ENCODE results near the gene HKDC1. TPM values are rescaled to one million over a fixed set of nuclear protein-coding genes. Genes with fewer than 3 reads are reported as not detected.
"Not testable (repeated sequence)": the region's sequence is repeated elsewhere in the genome, so short reads cannot be mapped to it uniquely, and the experiment has no call there.

HKDC1 gene
- total RNA-seq, 1 experiment from 2014 or later: 0.50 TPM

DNA sequence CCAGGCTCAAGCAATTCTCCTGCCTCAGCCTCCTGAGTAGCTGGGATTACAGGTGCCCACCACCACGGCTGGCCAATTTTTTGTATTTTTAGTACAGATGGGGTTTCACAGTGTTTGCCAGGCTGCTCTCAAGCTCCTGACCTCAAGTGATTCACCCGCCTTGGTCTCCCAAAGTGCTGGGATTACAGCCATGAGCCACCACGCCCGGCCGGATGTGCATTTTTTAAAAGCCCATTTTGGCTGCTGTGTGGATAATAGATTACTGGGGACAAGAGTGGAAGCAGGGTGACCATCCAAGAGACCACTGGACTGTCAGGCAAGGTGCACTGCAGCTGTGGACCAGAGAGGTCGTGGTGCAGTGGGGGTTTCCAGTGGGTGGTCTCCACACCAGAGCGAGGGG, 21.4 kb downstream of the HKDC1 start:
- peak in 1 of 2 experiments; percentile 19 for DNase-seq (ENCODE audit: low read depth in 1 of 2, low spot score in 2 of 2)

DNA sequence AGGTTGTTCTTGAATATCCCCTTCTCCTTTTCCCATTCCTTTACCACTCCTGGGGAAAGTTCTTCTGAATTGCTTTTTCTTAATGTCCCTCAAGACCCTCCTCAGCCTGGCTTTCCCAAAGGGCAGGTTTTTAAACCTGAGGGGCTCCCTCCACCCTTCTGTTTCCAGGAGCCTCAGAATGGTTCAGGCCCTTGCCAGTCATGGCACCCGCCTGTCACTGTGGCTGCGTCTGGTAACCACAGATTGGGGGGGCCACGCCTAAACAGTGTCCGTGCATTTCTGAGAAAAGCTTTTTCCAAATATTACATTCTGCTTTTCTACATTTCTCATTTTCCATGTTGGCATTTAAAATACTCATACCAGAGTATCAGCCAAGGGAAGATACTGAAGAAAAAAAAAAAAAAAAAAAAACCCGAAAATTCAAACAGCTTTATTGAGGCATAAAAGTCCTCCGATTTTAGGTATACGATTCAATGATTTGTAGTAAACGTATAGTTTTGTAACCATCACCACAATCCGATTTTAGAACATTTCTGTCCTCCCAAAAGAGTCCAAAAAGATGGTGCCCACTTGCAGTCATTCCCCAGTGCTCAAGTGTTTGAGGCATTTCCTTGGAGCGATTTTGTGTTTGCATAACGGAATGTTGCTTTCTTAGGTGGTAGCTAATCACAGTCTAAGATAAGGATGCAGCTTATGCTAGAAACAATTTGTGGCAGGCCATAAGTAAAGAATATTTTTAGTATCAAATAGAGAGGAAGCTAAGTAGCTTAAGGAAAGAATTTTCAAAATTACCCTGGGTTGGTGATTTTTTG, 22.1 kb downstream of the HKDC1 start:
- Histone ChIP-seq H3K27me3 (replicated peaks) (no peaks in the 10 kb centered on the region), H3K27ac (no peak overlapping the region), H3K4me1 (replicated peaks) (peaks cover 17% of the 10 kb centered on the region), H3K4me3 (no peak overlapping the region), H3K9me3 (replicated peaks) (no peaks in the 10 kb centered on the region), H3K36me3 (no peaks in the 10 kb centered on the region)
- DNase-seq (ENCODE audit: low read depth in 1 of 2, low spot score in 2 of 2): no peak

More for the DNA sequence above, 21.4 kb downstream of the HKDC1 start:
- no peaks in the 10 kb centered on the region for H3K36me3 ChIP-seq
- H3K9me3 ChIP-seq (replicated peaks): no peaks in the 10 kb centered on the region
- no peak overlapping the region for H3K4me3 ChIP-seq
- no peaks in the 10 kb centered on the region for H3K27me3 ChIP-seq (replicated peaks)
- H3K27ac ChIP-seq: no peak overlapping the region
- H3K4me1 ChIP-seq (replicated peaks): peaks cover 17% of the 10 kb centered on the region

- H3K27ac ChIP-seq: no peak overlapping the region
- no peak overlapping the region for H3K4me3 ChIP-seq
- no peaks in the 10 kb centered on the region for H3K27me3 ChIP-seq (replicated peaks)
- DNase-seq (ENCODE audit: low read depth in 1 of 2, low spot score in 2 of 2): no peak
- no peaks in the 10 kb centered on the region for H3K36me3 ChIP-seq
- peaks cover 15% of the 10 kb centered on the region for H3K4me1 ChIP-seq (replicated peaks)
- no peaks in the 10 kb centered on the region for H3K9me3 ChIP-seq (replicated peaks)
These were observed 22.7 kb downstream of the HKDC1 start for GRCh38 chr10:69242852-69243212.

GRCh38 chr10:69243817-69244216, 23.7 kb downstream of the HKDC1 start:
- H3K9me3 ChIP-seq (replicated peaks): no peaks in the 10 kb centered on the region
- no peaks in the 10 kb centered on the region for H3K36me3 ChIP-seq
- no peaks in the 10 kb centered on the region for H3K27me3 ChIP-seq (replicated peaks)
- H3K27ac ChIP-seq: no peak overlapping the region
- peaks cover 15% of the 10 kb centered on the region for H3K4me1 ChIP-seq (replicated peaks)
- no peak overlapping the region for H3K4me3 ChIP-seq
- no peak for DNase-seq (ENCODE audit: low read depth in 1 of 2, low spot score in 2 of 2)

GRCh38 chr10:69246036-69246435, 25.9 kb downstream of the HKDC1 start:
- H3K9me3 ChIP-seq (replicated peaks): no peaks in the 10 kb centered on the region

DNA sequence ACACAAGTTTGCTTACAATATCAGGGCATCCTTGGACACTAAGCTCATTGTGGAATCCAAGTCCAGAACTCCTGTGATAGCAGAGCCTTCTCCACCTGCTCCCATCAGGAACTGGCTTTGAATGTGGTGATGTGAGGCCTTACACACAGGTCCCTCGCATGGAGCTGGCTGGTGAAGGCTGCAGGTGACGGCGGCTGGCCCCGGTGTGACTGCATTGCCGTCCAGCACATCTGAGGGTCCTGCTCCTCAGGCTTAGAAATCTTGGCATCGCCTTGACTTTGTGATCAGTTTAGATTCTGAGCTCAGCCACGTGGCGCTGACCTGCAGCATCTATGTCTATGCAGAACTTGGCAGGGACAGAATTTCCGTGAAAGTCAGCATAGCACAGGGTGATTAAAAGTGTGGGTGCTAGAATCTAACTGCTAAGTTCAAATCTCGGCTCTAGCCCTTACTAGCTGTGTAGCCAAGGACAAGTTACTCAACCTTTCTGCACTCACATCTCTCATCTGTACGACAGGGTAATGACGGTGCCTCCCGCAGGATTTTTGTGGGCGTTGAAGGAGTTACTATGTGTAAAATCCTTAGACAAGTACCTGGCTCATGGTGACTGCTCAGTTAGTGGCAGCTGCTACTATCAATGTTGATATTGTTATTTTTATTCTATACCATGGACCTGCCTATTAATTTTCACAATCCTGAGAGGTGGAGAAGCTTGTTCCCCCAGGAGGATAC, 26.6 kb downstream of the HKDC1 start:
- Histone ChIP-seq H3K9me3 (replicated peaks) (no peaks in the 10 kb centered on the region), H3K36me3 (no peaks in the 10 kb centered on the region), H3K27me3 (replicated peaks) (no peaks in the 10 kb centered on the region), H3K4me1 (replicated peaks) (peaks cover 3% of the 10 kb centered on the region), H3K4me3 (no peak overlapping the region), H3K27ac (no peak overlapping the region)
- no peak for DNase-seq (ENCODE audit: low read depth in 1 of 2, low spot score in 2 of 2)

More at GRCh38 chr10:69246036-69246435, 25.9 kb downstream of the HKDC1 start:
- no peak for DNase-seq (ENCODE audit: low read depth in 1 of 2, low spot score in 2 of 2)
- Histone ChIP-seq H3K4me1 (replicated peaks) (peaks cover 10% of the 10 kb centered on the region), H3K36me3 (no peaks in the 10 kb centered on the region), H3K27ac (no peak overlapping the region), H3K4me3 (no peak overlapping the region), H3K27me3 (replicated peaks) (no peaks in the 10 kb centered on the region)

DNA sequence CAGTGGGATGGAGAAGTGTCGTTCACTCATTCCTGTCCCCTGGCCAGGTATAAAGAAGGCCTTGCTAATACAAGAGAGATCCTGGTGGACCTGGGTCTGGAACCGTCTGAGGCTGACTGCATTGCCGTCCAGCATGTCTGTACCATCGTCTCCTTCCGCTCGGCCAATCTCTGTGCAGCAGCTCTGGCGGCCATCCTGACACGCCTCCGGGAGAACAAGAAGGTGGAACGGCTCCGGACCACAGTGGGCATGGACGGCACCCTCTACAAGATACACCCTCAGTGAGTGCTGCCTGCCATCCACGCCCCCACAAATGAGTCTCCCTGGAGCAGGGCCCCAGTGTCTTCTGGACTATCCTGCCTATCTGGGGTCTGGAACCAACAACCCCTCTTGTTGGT, 27.2 kb downstream of the HKDC1 start:
- Histone ChIP-seq H3K27me3 (replicated peaks) (no peaks in the 10 kb centered on the region), H3K36me3 (no peaks in the 10 kb centered on the region), H3K27ac (no peak overlapping the region), H3K4me1 (replicated peaks) (no peaks in the 10 kb centered on the region), H3K4me3 (no peak overlapping the region), H3K9me3 (replicated peaks) (no peaks in the 10 kb centered on the region)
- no peak for DNase-seq (ENCODE audit: low read depth in 1 of 2, low spot score in 2 of 2)

GRCh38 chr10:69248117-69248730, 28.1 kb downstream of the HKDC1 start:
- H3K4me3 ChIP-seq: no peak overlapping the region
- no peak for DNase-seq (ENCODE audit: low read depth in 1 of 2, low spot score in 2 of 2)
- H3K36me3 ChIP-seq: no peaks in the 10 kb centered on the region
- H3K9me3 ChIP-seq (replicated peaks): no peaks in the 10 kb centered on the region
- no peaks in the 10 kb centered on the region for H3K4me1 ChIP-seq (replicated peaks)
- H3K27me3 ChIP-seq (replicated peaks): no peaks in the 10 kb centered on the region
- no peak overlapping the region for H3K27ac ChIP-seq

DNA sequence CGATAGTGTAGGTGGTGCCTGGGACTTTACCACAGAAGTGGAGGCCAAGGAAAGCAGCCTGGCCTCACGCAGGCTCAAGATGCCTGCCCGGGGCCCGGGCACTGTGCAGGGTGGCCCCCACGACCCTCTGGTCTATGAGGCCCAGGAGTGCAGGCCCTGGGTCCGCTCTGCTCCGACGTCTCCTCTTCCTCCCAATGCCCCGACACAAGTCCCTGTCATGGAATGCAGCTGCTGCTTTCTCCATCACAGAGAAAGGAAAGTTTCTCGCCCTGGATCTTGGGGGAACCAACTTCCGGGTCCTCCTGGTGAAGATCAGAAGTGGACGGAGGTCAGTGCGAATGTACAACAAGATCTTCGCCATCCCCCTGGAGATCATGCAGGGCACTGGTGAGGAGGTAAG, 29.9 kb downstream of the HKDC1 start:
- Histone ChIP-seq H3K4me1 (replicated peaks) (no peaks in the 10 kb centered on the region), H3K4me3 (no peak overlapping the region), H3K27ac (no peak overlapping the region), H3K36me3 (no peaks in the 10 kb centered on the region), H3K9me3 (replicated peaks) (no peaks in the 10 kb centered on the region), H3K27me3 (replicated peaks) (no peaks in the 10 kb centered on the region)
- DNase-seq (ENCODE audit: low read depth in 1 of 2, low spot score in 2 of 2): no peak

GRCh38 chr10:69251417-69251816, 31.3 kb downstream of the HKDC1 start:
- DNase-seq (ENCODE audit: low read depth in 1 of 2, low spot score in 2 of 2); H3K4me1 ChIP-seq (replicated peaks): not testable (repeated sequence)

DNA sequence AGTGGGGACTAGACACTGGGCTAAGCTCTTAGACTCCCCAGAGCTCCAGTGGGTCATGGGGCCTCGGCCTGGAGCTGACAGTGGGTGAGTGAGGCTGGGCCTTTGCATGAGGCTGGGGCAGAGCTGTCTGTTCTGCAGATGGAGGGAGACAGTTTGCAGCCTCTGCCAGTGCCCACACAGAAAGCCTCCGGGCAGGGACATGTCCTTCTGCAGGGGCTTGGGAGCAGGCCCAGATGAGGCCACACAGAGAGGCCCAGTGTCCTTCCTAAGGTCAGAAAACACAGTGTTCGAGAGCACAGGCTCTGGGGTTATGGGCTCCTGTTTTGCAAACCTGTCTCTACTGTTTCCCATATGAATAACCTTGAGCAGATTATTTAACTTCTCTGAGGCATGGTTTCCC, 33.0 kb downstream of the HKDC1 start:
- H3K9me3 ChIP-seq (replicated peaks): no peaks in the 10 kb centered on the region
- no peaks in the 10 kb centered on the region for H3K4me1 ChIP-seq (replicated peaks)
- DNase-seq (ENCODE audit: low read depth in 1 of 2, low spot score in 2 of 2): no peak
- H3K27me3 ChIP-seq (replicated peaks): no peaks in the 10 kb centered on the region
- no peaks in the 10 kb centered on the region for H3K36me3 ChIP-seq
- no peak overlapping the region for H3K4me3 ChIP-seq
- H3K27ac ChIP-seq: no peak overlapping the region

More at GRCh38 chr10:69251417-69251816, 31.3 kb downstream of the HKDC1 start:
- H3K36me3 ChIP-seq; H3K27ac ChIP-seq; H3K27me3 ChIP-seq (replicated peaks); H3K9me3 ChIP-seq (replicated peaks); H3K4me3 ChIP-seq: not testable (repeated sequence)

DNA sequence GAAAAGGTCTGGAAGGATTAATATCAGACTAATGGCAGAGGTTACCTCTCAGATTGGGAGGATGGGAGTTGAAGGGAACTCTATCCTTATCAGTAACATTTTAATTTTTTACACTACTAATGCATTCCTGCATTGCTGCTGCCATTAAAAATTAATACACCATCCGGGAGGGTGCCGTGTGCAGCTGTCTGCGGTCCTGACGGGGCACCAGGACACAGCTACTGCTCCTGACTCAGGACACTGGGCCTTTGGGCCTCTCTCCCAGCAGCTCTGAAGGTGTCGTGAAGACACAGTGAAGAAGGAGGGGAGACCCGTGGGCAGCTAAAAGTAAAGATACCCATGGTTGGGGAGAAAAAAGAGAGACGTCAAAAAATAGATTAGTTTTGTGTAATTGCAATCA, 34.7 kb downstream of the HKDC1 start:
- Histone ChIP-seq H3K27ac (no peak overlapping the region), H3K27me3 (replicated peaks) (no peaks in the 10 kb centered on the region), H3K4me3 (no peak overlapping the region), H3K36me3 (no peaks in the 10 kb centered on the region), H3K4me1 (replicated peaks) (no peaks in the 10 kb centered on the region), H3K9me3 (replicated peaks) (no peaks in the 10 kb centered on the region)
- DNase-seq (ENCODE audit: low read depth in 1 of 2, low spot score in 2 of 2): no peak

DNA sequence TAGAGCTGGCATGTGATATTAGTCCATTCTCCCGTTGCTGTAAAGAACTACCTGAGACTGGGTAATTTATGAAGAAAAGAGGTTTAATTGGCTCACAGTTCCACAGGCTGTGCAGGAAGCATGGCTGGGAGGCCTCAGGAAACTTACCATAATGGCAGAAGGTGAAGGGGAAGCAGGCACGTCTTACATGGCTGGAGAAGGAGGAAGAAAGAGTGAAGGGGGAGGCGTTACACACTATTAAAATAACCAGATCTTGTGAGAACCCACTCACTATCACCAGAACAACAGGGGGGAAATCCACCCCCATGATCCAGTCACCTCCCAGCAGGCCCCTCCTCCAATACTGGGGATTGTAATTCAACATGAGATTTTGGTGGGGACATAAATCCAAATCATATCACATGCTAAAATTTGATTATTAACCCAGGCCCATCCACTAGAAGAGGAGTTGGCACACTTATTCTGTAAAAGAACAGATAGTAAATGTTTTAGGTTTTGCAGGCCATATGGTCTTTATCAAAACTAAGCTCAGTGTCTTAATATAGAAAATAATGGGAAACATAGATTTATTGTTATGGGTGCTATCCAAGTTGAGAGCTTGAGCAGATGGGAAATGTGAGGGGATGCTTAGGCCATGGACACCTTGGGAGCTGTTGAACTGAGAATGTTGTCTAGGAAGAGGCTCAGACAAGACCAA, 39.6 kb downstream of the HKDC1 start:
- no peak for DNase-seq (ENCODE audit: low read depth in 1 of 2, low spot score in 2 of 2)
- Histone ChIP-seq H3K4me3 (no peak overlapping the region), H3K9me3 (replicated peaks) (no peaks in the 10 kb centered on the region), H3K4me1 (replicated peaks) (no peaks in the 10 kb centered on the region), H3K27me3 (replicated peaks) (no peaks in the 10 kb centered on the region), H3K36me3 (no peaks in the 10 kb centered on the region), H3K27ac (no peak overlapping the region)

Data from SJSA1 (cell line).